ENCODE results near the gene NOD1.

DNA sequence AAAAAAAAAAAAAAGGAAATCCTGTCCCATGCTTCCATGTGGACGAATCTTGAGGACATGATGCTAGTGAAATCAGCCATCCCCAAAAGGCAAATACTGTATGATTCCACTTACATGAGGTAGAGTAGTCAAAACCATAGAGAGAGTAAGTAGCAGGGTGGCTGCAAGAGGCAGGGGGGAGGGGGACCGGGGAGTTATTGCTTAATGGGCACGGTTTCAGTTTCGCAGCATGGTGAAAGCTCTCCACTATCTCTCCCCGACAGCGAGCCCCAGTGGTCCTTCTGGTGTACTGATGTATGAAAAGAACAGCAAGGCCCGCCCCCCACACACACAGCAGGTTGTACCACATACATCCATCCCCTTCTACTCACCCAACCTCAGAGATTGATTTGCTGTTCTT, 32.8 kb downstream of the NOD1 start:
- TF ChIP-seq EZH2 (IDR thresholded peaks at IDR 0.05; ENCODE audit: insufficient read depth, poor library complexity, severe bottlenecking) (no peak), EZH2phosphoT487 (IDR thresholded peaks at IDR 0.05; ENCODE audit: insufficient read depth, low read depth) (no peak)

Measured in GM23248 (cell line).